Measurements from ENCODE around the gene SH3BP4. TPM values are rescaled to one million over a fixed set of nuclear protein-coding genes. Genes with fewer than 3 reads are reported as not detected.

SH3BP4 gene
- total and polyA plus RNA-seq, 2 experiments from 2014 or later, result 59.3 to 100 TPM

GRCh38 chr2:235091983-235092382 is 140.2 kb downstream of the SH3BP4 start:
- no peak for DNase-seq
- H3K4me1 ChIP-seq (ENCODE audit: insufficient read depth), result peaks cover 4% of the 10 kb centered on the region; the same call in 1 of the 2 replicates
- no peak overlapping the region for H3K4me2 ChIP-seq (ENCODE audit: unreplicated experiment)
- H3F3A ChIP-seq (ENCODE audit: insufficient read depth), result no peaks in the 10 kb centered on the region
- no peaks in the 10 kb centered on the region for H3K79me2 ChIP-seq (ENCODE audit: insufficient read depth)
- no peak overlapping the region for H2AFZ ChIP-seq
- H3K27me3 ChIP-seq (replicated peaks; ENCODE audit: insufficient read depth), result no peaks in the 10 kb centered on the region
- no peaks in the 10 kb centered on the region for H4K20me1 ChIP-seq (ENCODE audit: insufficient read depth)
- no peak overlapping the region for H3K9ac ChIP-seq
- H3K4me3 ChIP-seq, result no peak overlapping the region
- no peaks in the 10 kb centered on the region for H3K9me3 ChIP-seq (ENCODE audit: low read depth)
- H3K36me3 ChIP-seq (ENCODE audit: low read depth), result no peaks in the 10 kb centered on the region
- no peaks in the 10 kb centered on the region for H3K9me2 ChIP-seq (ENCODE audit: insufficient read depth)
- in situ Hi-C loops (cut with MboI), result no loop called here
- TF ChIP-seq EZH2phosphoT487 (IDR thresholded peaks at IDR 0.05; ENCODE audit: insufficient read depth, low read depth) (no peak), EZH2 (IDR thresholded peaks at IDR 0.05; ENCODE audit: insufficient read depth, poor library complexity, severe bottlenecking) (no peak)
- H3K27ac ChIP-seq, result no peak overlapping the region
- WGBS, 2 experiments (ENCODE audit: low coverage in 1 of 2, low lambda C conversion rate in 2 of 2, missing lambda C conversion rate in 2 of 2), result 75 to 76% methylated on average over 9 of the region's 9 CpGs

GRCh38 chr2:235092433-235093223 is 140.8 kb downstream of the SH3BP4 start:
- H3K79me2 ChIP-seq (ENCODE audit: insufficient read depth), result no peaks in the 10 kb centered on the region
- H3K9me2 ChIP-seq (ENCODE audit: insufficient read depth), result no peaks in the 10 kb centered on the region
- H3K27me3 ChIP-seq (replicated peaks; ENCODE audit: insufficient read depth), result no peaks in the 10 kb centered on the region
- H3K4me1 ChIP-seq (ENCODE audit: insufficient read depth), result peaks cover 4% of the 10 kb centered on the region; the same call in 1 of the 2 replicates
- H3K36me3 ChIP-seq (ENCODE audit: low read depth), result no peaks in the 10 kb centered on the region
- TF ChIP-seq EZH2phosphoT487 (IDR thresholded peaks at IDR 0.05; ENCODE audit: insufficient read depth, low read depth) (no peak), EZH2 (IDR thresholded peaks at IDR 0.05; ENCODE audit: insufficient read depth, poor library complexity, severe bottlenecking) (no peak)
- no peaks in the 10 kb centered on the region for H3F3A ChIP-seq (ENCODE audit: insufficient read depth)
- no peak overlapping the region for H3K4me2 ChIP-seq (ENCODE audit: unreplicated experiment)
- H2AFZ ChIP-seq, result no peak overlapping the region
- H3K9ac ChIP-seq, result no peak overlapping the region
- no peaks in the 10 kb centered on the region for H4K20me1 ChIP-seq (ENCODE audit: insufficient read depth)
- no peaks in the 10 kb centered on the region for H3K9me3 ChIP-seq (ENCODE audit: low read depth)
- no peak overlapping the region for H3K4me3 ChIP-seq
- in situ Hi-C loops (cut with MboI), result no loop called here
- no peak for DNase-seq
- 91 to 94% methylated on average over 17 of the region's 17 CpGs for WGBS, 2 experiments (ENCODE audit: low coverage in 1 of 2, low lambda C conversion rate in 2 of 2, missing lambda C conversion rate in 2 of 2)
- H3K27ac ChIP-seq, result no peak overlapping the region

- TF ChIP-seq EZH2phosphoT487 (IDR thresholded peaks at IDR 0.05; ENCODE audit: insufficient read depth, low read depth) (no peak), EZH2 (IDR thresholded peaks at IDR 0.05; ENCODE audit: insufficient read depth, poor library complexity, severe bottlenecking) (no peak)
- in situ Hi-C loops (cut with MboI), result no loop called here
- 95 to 97% methylated on average over 1 of the region's 1 CpG for WGBS, 2 experiments (ENCODE audit: low coverage in 1 of 2, low lambda C conversion rate in 2 of 2, missing lambda C conversion rate in 2 of 2)
Measured at GRCh38 chr2:235094457-235094856, 142.6 kb downstream of the SH3BP4 start.

GRCh38 chr2:235095569-235095968 is 143.8 kb downstream of the SH3BP4 start:
- Histone ChIP-seq H3K4me2 (ENCODE audit: unreplicated experiment) (no peak overlapping the region), H3K4me3 (no peak overlapping the region), H4K20me1 (ENCODE audit: insufficient read depth) (no peaks in the 10 kb centered on the region), H3K9ac (no peak overlapping the region), H3K79me2 (ENCODE audit: insufficient read depth) (no peaks in the 10 kb centered on the region), H3K27ac (no peak overlapping the region), H2AFZ (no peak overlapping the region), H3K9me2 (ENCODE audit: insufficient read depth) (no peaks in the 10 kb centered on the region), H3K4me1 (ENCODE audit: insufficient read depth) (peaks cover 16% of the 10 kb centered on the region), H3K27me3 (replicated peaks; ENCODE audit: insufficient read depth) (no peaks in the 10 kb centered on the region), H3K9me3 (ENCODE audit: low read depth) (no peaks in the 10 kb centered on the region), H3F3A (ENCODE audit: insufficient read depth) (peaks cover 9% of the 10 kb centered on the region; the same call in 1 of the 2 replicates), H3K36me3 (ENCODE audit: low read depth) (no peaks in the 10 kb centered on the region)
- in situ Hi-C loops (cut with MboI), result no loop called here
- 55 to 56% methylated on average over 2 of the region's 2 CpGs for WGBS, 2 experiments (ENCODE audit: low coverage in 1 of 2, low lambda C conversion rate in 2 of 2, missing lambda C conversion rate in 2 of 2)
- peak; percentile 56 for DNase-seq
- no peak for TF ChIP-seq EZH2phosphoT487 (IDR thresholded peaks at IDR 0.05; ENCODE audit: insufficient read depth, low read depth)
- TF ChIP-seq EZH2 (IDR thresholded peaks at IDR 0.05; ENCODE audit: insufficient read depth, poor library complexity, severe bottlenecking), result no peak

More at GRCh38 chr2:235094457-235094856, 142.6 kb downstream of the SH3BP4 start:
- Histone ChIP-seq H3K27ac (no peak overlapping the region), H3K4me2 (ENCODE audit: unreplicated experiment) (no peak overlapping the region), H3K4me1 (ENCODE audit: insufficient read depth) (peaks cover 16% of the 10 kb centered on the region), H2AFZ (no peak overlapping the region), H3K27me3 (replicated peaks; ENCODE audit: insufficient read depth) (no peaks in the 10 kb centered on the region), H3K9me2 (ENCODE audit: insufficient read depth) (no peaks in the 10 kb centered on the region), H3K9me3 (ENCODE audit: low read depth) (no peaks in the 10 kb centered on the region), H3K79me2 (ENCODE audit: insufficient read depth) (no peaks in the 10 kb centered on the region), H3F3A (ENCODE audit: insufficient read depth) (peaks cover 9% of the 10 kb centered on the region; the same call in 1 of the 2 replicates), H3K4me3 (no peak overlapping the region), H3K36me3 (ENCODE audit: low read depth) (no peaks in the 10 kb centered on the region), H3K9ac (no peak overlapping the region), H4K20me1 (ENCODE audit: insufficient read depth) (no peaks in the 10 kb centered on the region)
- no peak for DNase-seq

All from GM23248 (cell line).